Brain microvascular endothelial cell (primary cell): ENCODE data around the gene VAV2.

Experiments
- DNase-seq: peaks from one replicate; pipeline ENCODE4 v3.0.0-alpha.2; 2020
- H3K27ac ChIP-seq: fragments of 250-450 bp; sonication (Bioruptor Pico); 2 replicates; pipeline ENCODE4 v1.5.1; 2020; ENCODE audit warnings: mild to moderate bottlenecking, moderate library complexity
- H3K27me3 ChIP-seq: fragments of 250-450 bp; sonication (Bioruptor Pico); replicated peaks from 2 replicates; pipeline ENCODE4 v1.5.1; 2020; ENCODE audit warnings: mild to moderate bottlenecking
- H3K36me3 ChIP-seq: fragments of 250-450 bp; sonication (Bioruptor Pico); replicated peaks from 2 replicates; pipeline ENCODE4 v1.5.1; 2020; ENCODE audit warnings: mild to moderate bottlenecking
- H3K4me3 ChIP-seq: 2 replicates; pipeline ENCODE4 v1.5.1; 2011; ENCODE audit warnings: low read depth, mild to moderate bottlenecking, control low read depth, low read length, moderate library complexity
- CTCF ChIP-seq: IDR thresholded peaks from 2 replicates; pipeline ENCODE4 v1.5.1; 2011; ENCODE audit warnings: low read depth, mild to moderate bottlenecking, moderate library complexity, low read length, control low read depth, inconsistent platforms; ENCODE audit errors: missing control alignments
- in situ Hi-C: cut with HindIII; loops from 2 replicates; pipeline ENCODE4 v1.10.0; 2017; ENCODE audit warnings: low sequenced_read_pairs, low pct_ligation_motif_present

VAV2 gene

GRCh38 chr9:133839822-133840329 lies 152.2 kb downstream of the VAV2 start:
- no peak overlapping the region for H3K4me3 ChIP-seq
- DNase-seq = peak; percentile 12
- H3K27ac ChIP-seq = no peak overlapping the region
- H3K36me3 ChIP-seq = no peaks in the 10 kb centered on the region
- no peaks in the 10 kb centered on the region for H3K27me3 ChIP-seq
- TF ChIP-seq CTCF = no peak
- in situ Hi-C loops = no loop called here

- no peak for TF ChIP-seq CTCF
- in situ Hi-C loops = no loop called here
Measured at GRCh38 chr9:133838859-133839507, 153.1 kb downstream of the VAV2 start.

GRCh38 chr9:133837627-133838597 lies 154.2 kb downstream of the VAV2 start:
- Histone ChIP-seq H3K4me3 (no peak overlapping the region), H3K27me3 (no peaks in the 10 kb centered on the region), H3K36me3 (no peaks in the 10 kb centered on the region), H3K27ac (no peak overlapping the region)
- in situ Hi-C loops = no loop called here
- TF ChIP-seq CTCF = no peak
- DNase-seq = no peak

More at GRCh38 chr9:133838859-133839507, 153.1 kb downstream of the VAV2 start:
- no peak for DNase-seq
- H3K27ac ChIP-seq = no peak overlapping the region
- no peaks in the 10 kb centered on the region for H3K27me3 ChIP-seq
- no peaks in the 10 kb centered on the region for H3K36me3 ChIP-seq
- no peak overlapping the region for H3K4me3 ChIP-seq

- DNase-seq = no peak
- Histone ChIP-seq H3K36me3 (no peaks in the 10 kb centered on the region), H3K4me3 (no peak overlapping the region), H3K27me3 (no peaks in the 10 kb centered on the region), H3K27ac (no peak overlapping the region)
- in situ Hi-C loops = no loop called here
- no peak for TF ChIP-seq CTCF
Measured at GRCh38 chr9:133836818-133837217, 155.3 kb downstream of the VAV2 start.

GRCh38 chr9:133836001-133836758 lies 155.9 kb downstream of the VAV2 start:
- no peak for TF ChIP-seq CTCF
- DNase-seq = no peak
- Histone ChIP-seq H3K27ac (no peak overlapping the region), H3K4me3 (no peak overlapping the region), H3K27me3 (no peaks in the 10 kb centered on the region), H3K36me3 (no peaks in the 10 kb centered on the region)
- in situ Hi-C loops = no loop called here
